K562 (cell line): ENCODE results near the gene KCNS1. TPM values are rescaled to one million over a fixed set of nuclear protein-coding genes. Genes with fewer than 3 reads are reported as not detected.
A peak's percentile ranks its signal among the peaks of the same experiment; 100 is the strongest.

Experiments
- ATAC-seq: fragments of 200-7000 bp; cut with Tn5 transposase; 3 replicates; pipeline ENCODE4 v1.9.1; 2020; ENCODE audit warnings: moderate library complexity
- BruUV-seq: library from RNA; stranded (reverse); fragments of 400-500 nt; replicated peaks from 2 replicates; lab custom pipeline; 2021; lab: Mats Ljungman, UMichigan
- CTCF ChIA-PET: fragments of 300-600 bp; formaldehyde crosslinking; extraction: SDS; loops from one replicate; lab custom pipeline; 2021; ENCODE audit warnings: low intra/inter-chr PET ratio; lab: Yijun Ruan, JAX
- POLR2A ChIA-PET: fragments of 300-600, 350-650 bp; sonication (Branson Sonifier 250); formaldehyde crosslinking; extraction: SDS; loops from one replicate; lab custom pipeline; 2021; ENCODE audit warnings: antibody characterized with exemption, inconsistent platforms; lab: Yijun Ruan, JAX
- DNase-seq, 4 experiments: peaks; one replicate each; pipeline versions ENCODE4 v3.0.0 to v3.0.0-alpha.2; 2011 to 2018; ENCODE audit warnings: low spot score in 3 of 4, mixed read lengths in 3 of 4; ENCODE audit errors: extremely low read depth in 1 of 4
- FAIRE-seq: peaks from 2 replicates; lab custom pipeline; 2011; peaks lifted over from hg19 to GRCh38; lab: Jason Lieb, UNC
- H2AFZ ChIP-seq: 2 replicates; pipeline ENCODE4 v1.6.0; 2011; ENCODE audit warnings: low read depth, low read length, control low read depth, inconsistent platforms
- H3K27ac ChIP-seq: fragments of 200-600 bp; 3 replicates; pipeline ENCODE4 v1.8.0; 2011; ENCODE audit warnings: low read depth, mild to moderate bottlenecking, control low read depth, inconsistent platforms, low read length, moderate library complexity, mixed read lengths; ENCODE audit errors: extremely low read depth
- H3K27me3 ChIP-seq, 2 experiments: fragments of 300-600 bp in 1 of 2; 2 replicates in 1 of 2; 3 replicates in 1 of 2; pipeline versions ENCODE4 v1.6.0 to v1.8.0; 2011; ENCODE audit warnings: inconsistent platforms in 2 of 2, low read length in 2 of 2, mild to moderate bottlenecking in 1 of 2, mixed read lengths in 1 of 2, moderate library complexity in 1 of 2; ENCODE audit not compliant: control insufficient read depth in 2 of 2, insufficient read depth in 2 of 2
- H3K36me3 ChIP-seq: fragments of 300-600 bp; 3 replicates; pipeline ENCODE4 v1.8.0; 2011; ENCODE audit warnings: mild to moderate bottlenecking, low read length, inconsistent platforms; ENCODE audit not compliant: control insufficient read depth, insufficient read depth
- H3K4me1 ChIP-seq, 2 experiments: fragments of 200-600 bp in 1 of 2; replicated peaks in 1 of 2; 2 replicates in 1 of 2; 3 replicates in 1 of 2; pipeline versions ENCODE4 v1.5.1 to v1.8.0; 2011; ENCODE audit warnings: inconsistent platforms in 2 of 2, low read length in 2 of 2, mild to moderate bottlenecking in 1 of 2, mixed read lengths in 1 of 2, moderate library complexity in 1 of 2; ENCODE audit not compliant: control insufficient read depth in 2 of 2, insufficient read depth in 2 of 2
- H3K4me2 ChIP-seq: 2 replicates; pipeline ENCODE4 v1.6.1; 2011; ENCODE audit warnings: low read length, control low read depth, inconsistent platforms, mixed read lengths; ENCODE audit not compliant: insufficient read depth
- H3K4me3 ChIP-seq: fragments of 200-600 bp; sonication (generic), shearing (Covaris generic); 2 replicates; pipeline ENCODE4 v1.5.1; 2016; ENCODE audit warnings: control low read depth, inconsistent platforms
- H3K79me2 ChIP-seq: fragments of 200-600 bp; 3 replicates; pipeline ENCODE4 v1.8.0; 2011; ENCODE audit warnings: low read length, inconsistent platforms; ENCODE audit not compliant: control insufficient read depth, insufficient read depth
- H3K9ac ChIP-seq, 2 experiments: 2 replicates each; pipeline versions ENCODE4 v1.6.0 to v1.6.1; 2011; ENCODE audit warnings: low read depth in 2 of 2, low read length in 2 of 2, control low read depth in 1 of 2, inconsistent platforms in 1 of 2, mild to moderate bottlenecking in 1 of 2, mixed read lengths in 1 of 2; ENCODE audit not compliant: insufficient read depth in 1 of 2
- H3K9me1 ChIP-seq: one replicate; pipeline ENCODE4 v1.6.0; 2011; ENCODE audit warnings: inconsistent platforms, mild to moderate bottlenecking, low read length, moderate library complexity; ENCODE audit not compliant: control insufficient read depth, insufficient read depth
- H3K9me3 ChIP-seq: replicated peaks from 2 replicates; pipeline ENCODE4 v1.5.1; 2011; ENCODE audit warnings: low read depth, low read length, inconsistent platforms; ENCODE audit not compliant: control insufficient read depth, insufficient read depth
- H4K20me1 ChIP-seq: replicated peaks from 2 replicates; pipeline ENCODE4 v1.6.1; 2011; ENCODE audit warnings: low read length, inconsistent platforms, mixed read lengths; ENCODE audit not compliant: control insufficient read depth, insufficient read depth
- CBX3 ChIP-seq, 2 experiments: IDR thresholded peaks; 1 replicate in 1 of 2; 2 replicates in 1 of 2; pipeline ENCODE4 v1.6.1; 2012; ENCODE audit warnings: inconsistent platforms in 2 of 2, low read length in 2 of 2, borderline replicate concordance in 1 of 2, control low read depth in 1 of 2
- CBX8 ChIP-seq: fragments of 200-600 bp; sonication (generic); IDR thresholded peaks from 2 replicates; pipeline ENCODE4 v1.6.1; 2012; ENCODE audit warnings: borderline replicate concordance, mixed run types, low read depth, mild to moderate bottlenecking, moderate library complexity, mixed read lengths, low read length, control low read depth, inconsistent platforms; ENCODE audit not compliant: poor library complexity, severe bottlenecking; ENCODE audit errors: extremely low read depth
- DIDO1 ChIP-seq: fragments of 450-650 bp; IDR thresholded peaks from 2 replicates; pipeline ENCODE4 v1.6.1; 2016; ENCODE audit warnings: low read depth, missing biosample characterization, missing genetic modification characterization
- ELF1 ChIP-seq: fragments of 200-800 bp; sonication (Bioruptor generic); IDR thresholded peaks from 2 replicates; pipeline ENCODE4 v1.6.1; 2016; ENCODE audit warnings: missing genetic modification characterization, missing compliant biosample characterization
- GABPB1 ChIP-seq: sonication (generic); formaldehyde crosslinking; IDR thresholded peaks from 2 replicates; pipeline ENCODE4 v1.8.0; 2022; ENCODE audit warnings: mild to moderate bottlenecking, missing genetic modification reagents
- MAFF ChIP-seq: IDR thresholded peaks from 2 replicates; pipeline ENCODE4 v1.6.1; 2012; ENCODE audit warnings: low read length, improper control_type of control experiment
- NR2C1 ChIP-seq, 2 experiments: fragments of 450-650 bp; IDR thresholded peaks; 2 replicates each; pipeline ENCODE4 v1.6.1; 2017; ENCODE audit warnings: mild to moderate bottlenecking in 2 of 2, antibody characterized with exemption in 1 of 2, inconsistent platforms in 1 of 2, missing compliant biosample characterization in 1 of 2, missing genetic modification characterization in 1 of 2
- PCBP2 ChIP-seq: fragments of 200-400 bp; formaldehyde crosslinking; IDR thresholded peaks from 2 replicates; pipeline ENCODE4 v1.6.1; 2018; ENCODE audit warnings: low read length, low read depth, mild to moderate bottlenecking, moderate library complexity; ENCODE audit not compliant: poor library complexity, severe bottlenecking
- RBM25 ChIP-seq: fragments of 200-400 bp; formaldehyde crosslinking; IDR thresholded peaks from 2 replicates; pipeline ENCODE4 v1.6.1; 2018; ENCODE audit warnings: low read length, low read depth, moderate library complexity; ENCODE audit not compliant: severe bottlenecking
- SMARCB1 ChIP-seq: IDR thresholded peaks from 2 replicates; pipeline ENCODE4 v1.6.1; 2011; ENCODE audit warnings: improper control_type of control experiment, low read depth; ENCODE audit not compliant: insufficient read length
- SUPT5H ChIP-seq: fragments of 450-650 bp; IDR thresholded peaks from 2 replicates; pipeline ENCODE4 v1.6.1; 2016
- ZNF140 ChIP-seq: fragments of 250-450 bp; sonication (Bioruptor Pico); IDR thresholded peaks from 2 replicates; pipeline ENCODE4 v1.8.0; 2021; ENCODE audit warnings: moderate library complexity, mild to moderate bottlenecking, inconsistent platforms
- ZNF589 ChIP-seq: fragments of 200-800 bp; sonication (Bioruptor generic); IDR thresholded peaks from 2 replicates; pipeline ENCODE4 v1.6.1; 2016; ENCODE audit warnings: low read depth, missing genetic modification characterization, missing compliant biosample characterization
- WGBS: fragments of 100-300 bp; shearing (Covaris generic); methylation state at CpG from one replicate; pipeline ENCODE4 v1.1.6; 2016; ENCODE audit warnings: low coverage, mixed read lengths; ENCODE audit not compliant: insufficient coverage; ENCODE audit errors: missing lambda C conversion rate; 5-methylcytosine and 5-hydroxymethylcytosine counted together
- in situ Hi-C: fragments of 300-500 bp; cut with MboI; formaldehyde crosslinking; loops from 4 replicates; pipeline ENCODE4 v1.15.0; 2018; ENCODE audit warnings: inconsistent platforms, mixed read lengths
- intact Hi-C: fragments of 100-400 bp; cut with micrococcal nuclease; formaldehyde crosslinking; loops from 2 replicates; pipeline ENCODE4 v1.14.2; 2022
- polyA plus RNA-seq, 8 experiments: library from polyadenylated mRNA; depleted of rRNA in 4 of 8; stranded (reverse) in 5 of 8; unstranded in 3 of 8; fragments of >200 nt; fragmentation: Nextera tagmentation in 2 of 8; fragmentation: Illumina TruSeq in 1 of 8; extraction: Ambion mirVana in 2 of 8; extraction: Trizol in 1 of 8; gene quantifications; 2 replicates each; pipeline versions ENCODE4 v1.2.1 to v1.2.3, GENCODE V29; 2011 to 2014; ENCODE audit warnings: inconsistent platforms in 1 of 8, missing spikeins in 1 of 8
- total RNA-seq, 7 experiments: library from RNA; depleted of rRNA in 6 of 7; stranded (reverse); fragments of >200 nt in 6 of 7; fragmentation: Illumina TruSeq in 2 of 7; extraction: Trizol in 2 of 7; gene quantifications; 2 replicates each; pipeline versions ENCODE4 v1.2.1 to v1.2.3, GENCODE V29; 2011 to 2021; ENCODE audit warnings: low replicate concordance in 1 of 7
- TF ChIP-seq, protein P1 (sequence below): fragments of 250-450 bp; sonication (Bioruptor Pico); IDR thresholded peaks from 2 replicates; pipeline ENCODE4 v1.5.0; 2021

KCNS1 gene
- total and polyA plus RNA-seq, 9 of the 15 experiments (the other 6 are each of a cell fraction or from before 2014, with no cell fraction given) = not detected

DNA sequence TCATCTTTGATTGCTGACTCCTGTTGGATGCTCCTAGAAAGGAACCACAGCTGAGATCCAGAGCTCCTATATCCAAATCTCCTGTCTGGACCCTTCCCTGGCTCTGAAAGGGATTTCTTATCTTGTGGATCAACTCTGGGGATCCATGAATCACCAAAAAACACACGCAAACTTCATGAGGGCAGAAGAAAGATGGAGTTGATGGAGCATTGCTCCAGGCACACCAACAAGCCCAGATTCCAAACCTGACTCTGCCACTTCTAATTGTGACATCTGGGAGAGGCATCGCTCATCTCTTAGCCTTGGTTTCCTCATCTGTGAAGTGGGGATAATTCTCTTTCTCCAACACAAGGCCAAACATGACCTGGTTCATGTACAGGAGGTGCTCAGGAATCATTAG is 6.7 kb downstream of the KCNS1 start:
- Histone ChIP-seq H3K36me3 (no peaks in the 10 kb centered on the region), H3K79me2 (no peaks in the 10 kb centered on the region), H3K27me3 (peaks cover 0 to 8% of the 10 kb centered on the region in 2 experiments; a peak in 2 of 5 replicates), H3K9me3 (no peaks in the 10 kb centered on the region), H3K9me1 (no peaks in the 10 kb centered on the region), H3K9ac (no peak overlapping the region), H3K4me3 (no peak overlapping the region), H4K20me1 (no peaks in the 10 kb centered on the region), H3K27ac (no peak overlapping the region), H3K4me1 (peaks cover 0 to 9% of the 10 kb centered on the region in 2 experiments; a peak in 1 of 5 replicates), H2AFZ (no peak overlapping the region), H3K4me2 (no peak overlapping the region)
- ChIA-PET CTCF (interaction anchor here (3.2 kb wide), 1 partner anchor 83 kb away, joined by 19 read pairs; no protein-coding TSS in a partner anchor), POLR2A (no interaction called here)
- intact Hi-C loops = loop anchor here (10.0 kb wide), 1 partner anchor 179 kb away; the partner anchor contains the start of gene PABPC1L
- TF ChIP-seq PCBP2 = no peak
- peak; percentile 13 for TF ChIP-seq RBM25
- WGBS = 21% methylated on average over 2 of the region's 2 CpGs
- ATAC-seq = no peak
- DNase-seq = no peak
- no peak for FAIRE-seq
- in situ Hi-C loops = no loop called here
- no TSS peak for BruUV-seq

DNA sequence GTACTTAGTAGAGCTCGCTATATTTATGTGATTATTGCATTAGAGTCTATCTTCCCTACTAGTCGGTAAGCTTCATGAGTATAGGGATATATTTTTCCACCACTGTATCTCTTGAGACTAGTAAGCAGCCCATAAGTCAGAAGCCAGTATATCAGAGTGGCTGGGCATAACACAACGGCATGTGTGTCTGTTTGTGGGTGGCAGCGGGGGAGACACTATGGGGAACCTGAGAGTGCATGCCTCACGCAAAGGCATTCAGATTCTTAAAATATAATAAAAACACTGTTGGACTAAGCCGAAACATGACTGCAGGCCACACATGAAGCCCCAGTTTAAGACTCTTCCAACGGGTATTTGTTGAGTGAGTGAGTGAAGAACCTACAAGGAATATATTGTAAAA is 8.0 kb downstream of the KCNS1 start:
- H3K9me1 ChIP-seq = no peaks in the 10 kb centered on the region
- H3K9me3 ChIP-seq = no peaks in the 10 kb centered on the region
- no peak overlapping the region for H3K27ac ChIP-seq
- no peak for DNase-seq
- H3K9ac ChIP-seq = no peak overlapping the region
- H3K36me3 ChIP-seq = no peaks in the 10 kb centered on the region
- H3K27me3 ChIP-seq = peaks cover 0 to 8% of the 10 kb centered on the region in 2 experiments; a peak in 1 of 5 replicates
- H2AFZ ChIP-seq = no peak overlapping the region
- in situ Hi-C loops = no loop called here
- FAIRE-seq = no peak
- no TSS peak for BruUV-seq
- CTCF ChIA-PET = no interaction called here
- no peak overlapping the region for H3K4me2 ChIP-seq
- ATAC-seq = no peak
- POLR2A ChIA-PET = interaction anchor here (0.7 to 1.3 kb wide), 3 partner anchors 21 to 886 kb away, joined by 3 to 6 read pairs (median 4); no protein-coding TSS in a partner anchor
- H4K20me1 ChIP-seq = no peaks in the 10 kb centered on the region
- peaks cover 0 to 5% of the 10 kb centered on the region in 2 experiments; a peak in 1 of 5 replicates for H3K4me1 ChIP-seq
- no peaks in the 10 kb centered on the region for H3K79me2 ChIP-seq
- WGBS = 34% methylated on average over 7 of the region's 7 CpGs
- no peak overlapping the region for H3K4me3 ChIP-seq
- intact Hi-C loops = loop anchor here (10.0 kb wide), 1 partner anchor 178 kb away; the partner anchor contains the start of gene PABPC1L
- TF ChIP-seq SUPT5H = no peak
- TF ChIP-seq, protein P1, sequence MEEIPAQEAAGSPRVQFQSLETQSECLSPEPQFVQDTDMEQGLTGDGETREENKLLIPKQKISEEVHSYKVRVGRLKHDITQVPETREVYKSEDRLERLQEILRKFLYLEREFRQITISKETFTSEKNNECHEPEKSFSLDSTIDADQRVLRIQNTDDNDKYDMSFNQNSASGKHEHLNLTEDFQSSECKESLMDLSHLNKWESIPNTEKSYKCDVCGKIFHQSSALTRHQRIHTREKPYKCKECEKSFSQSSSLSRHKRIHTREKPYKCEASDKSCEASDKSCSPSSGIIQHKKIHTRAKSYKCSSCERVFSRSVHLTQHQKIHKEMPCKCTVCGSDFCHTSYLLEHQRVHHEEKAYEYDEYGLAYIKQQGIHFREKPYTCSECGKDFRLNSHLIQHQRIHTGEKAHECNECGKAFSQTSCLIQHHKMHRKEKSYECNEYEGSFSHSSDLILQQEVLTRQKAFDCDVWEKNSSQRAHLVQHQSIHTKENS = no peak
- no peak for TF ChIP-seq MAFF
- no peak for TF ChIP-seq CBX3 (IDR thresholded peaks at IDR 0.05; ENCODE audit: borderline replicate concordance in 1 of 2, low read length in 2 of 2)
- TF ChIP-seq ELF1 (tag) = no peak
- TF ChIP-seq NR2C1 (IDR thresholded peaks at IDR 0.05) = no peak
- TF ChIP-seq NR2C1 (tag; IDR thresholded peaks at IDR 0.05) = no peak
- TF ChIP-seq GABPB1 (CRISPR knock-in tag) = no peak
- TF ChIP-seq ZNF140 (CRISPR knock-in tag) = no peak
- TF ChIP-seq SMARCB1 = no peak
- TF ChIP-seq DIDO1 (tag) = no peak
- no peak for TF ChIP-seq CBX8
- TF ChIP-seq ZNF589 (CRISPR knock-in tag) = no peak
